NB4 (cell line): ENCODE measurements around the gene MEX3D.

Experiments used
- DNase-seq: peaks from one replicate; pipeline ENCODE4 v3.0.0; 2010; ENCODE audit warnings: low read depth
- H3K4me3 ChIP-seq: one replicate; pipeline ENCODE4 v1.5.1; 2011; ENCODE audit warnings: mild to moderate bottlenecking, low read depth, low read length, moderate library complexity
- MYC ChIP-seq: IDR thresholded peaks from 2 replicates; pipeline ENCODE4 v1.6.1; 2011; ENCODE audit warnings: low read depth, low read length
- POLR2A ChIP-seq: IDR thresholded peaks from 2 replicates; pipeline ENCODE4 v1.6.1; 2011; ENCODE audit warnings: mild to moderate bottlenecking; ENCODE audit not compliant: insufficient read length; ENCODE audit errors: extremely low read depth
- TF ChIP-seq, protein P1 (sequence below): IDR thresholded peaks from one replicate; pipeline ENCODE4 v1.5.1; 2012; ENCODE audit warnings: low read depth, low read length
- TF ChIP-seq, protein P2 (sequence below): IDR thresholded peaks from 2 replicates; pipeline ENCODE4 v1.6.1; 2011; ENCODE audit warnings: low read depth, low read length

Gene MEX3D

DNA sequence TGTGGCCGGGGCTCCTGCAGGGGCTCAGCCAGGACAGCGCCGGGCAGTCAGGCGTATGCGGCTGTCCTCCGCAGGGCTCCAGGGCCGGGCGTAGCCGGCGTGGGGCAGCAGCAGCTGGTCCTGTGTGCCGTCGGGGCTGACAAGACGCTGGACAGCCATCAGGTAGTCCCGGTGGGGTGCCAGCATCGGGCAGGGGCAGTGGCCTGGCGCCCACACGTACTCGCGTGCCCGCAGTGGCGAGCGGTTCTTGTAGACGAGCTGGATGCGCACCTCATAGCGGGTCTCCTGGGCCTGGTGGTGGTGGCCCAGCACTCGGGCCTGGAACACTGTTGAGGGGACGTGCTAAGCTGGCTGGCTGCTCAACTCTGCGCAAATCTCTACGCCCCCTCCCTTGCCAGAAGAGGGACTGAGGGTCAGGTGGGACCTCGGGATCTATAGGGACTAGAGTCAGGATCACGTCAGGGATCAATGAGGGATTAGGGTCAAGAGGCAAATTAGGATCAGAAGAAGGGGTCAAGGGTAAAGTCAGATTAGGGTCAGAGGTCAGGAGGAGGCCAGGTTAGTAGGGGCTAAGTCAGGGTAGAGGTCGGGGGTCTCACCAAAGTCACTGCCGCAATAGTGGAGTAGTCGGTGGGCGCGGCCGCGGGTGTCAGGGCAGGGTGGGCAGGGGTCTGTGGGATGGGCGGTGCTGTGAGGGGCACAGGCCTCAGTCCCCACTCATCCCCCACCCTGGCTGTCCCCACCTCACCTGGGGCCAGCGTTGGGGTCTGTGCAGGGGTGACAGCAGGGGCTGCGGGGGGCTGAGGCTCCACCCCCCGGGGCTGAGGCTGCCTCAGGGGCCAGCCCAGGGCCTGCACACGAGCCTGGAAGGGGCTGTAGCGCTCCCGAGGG is 61.9 kb downstream of the MEX3D start:
- TF ChIP-seq, protein P1, sequence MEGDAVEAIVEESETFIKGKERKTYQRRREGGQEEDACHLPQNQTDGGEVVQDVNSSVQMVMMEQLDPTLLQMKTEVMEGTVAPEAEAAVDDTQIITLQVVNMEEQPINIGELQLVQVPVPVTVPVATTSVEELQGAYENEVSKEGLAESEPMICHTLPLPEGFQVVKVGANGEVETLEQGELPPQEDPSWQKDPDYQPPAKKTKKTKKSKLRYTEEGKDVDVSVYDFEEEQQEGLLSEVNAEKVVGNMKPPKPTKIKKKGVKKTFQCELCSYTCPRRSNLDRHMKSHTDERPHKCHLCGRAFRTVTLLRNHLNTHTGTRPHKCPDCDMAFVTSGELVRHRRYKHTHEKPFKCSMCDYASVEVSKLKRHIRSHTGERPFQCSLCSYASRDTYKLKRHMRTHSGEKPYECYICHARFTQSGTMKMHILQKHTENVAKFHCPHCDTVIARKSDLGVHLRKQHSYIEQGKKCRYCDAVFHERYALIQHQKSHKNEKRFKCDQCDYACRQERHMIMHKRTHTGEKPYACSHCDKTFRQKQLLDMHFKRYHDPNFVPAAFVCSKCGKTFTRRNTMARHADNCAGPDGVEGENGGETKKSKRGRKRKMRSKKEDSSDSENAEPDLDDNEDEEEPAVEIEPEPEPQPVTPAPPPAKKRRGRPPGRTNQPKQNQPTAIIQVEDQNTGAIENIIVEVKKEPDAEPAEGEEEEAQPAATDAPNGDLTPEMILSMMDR, result no peak
- no peak for TF ChIP-seq MYC
- no peak for TF ChIP-seq POLR2A
- TF ChIP-seq, protein P2, sequence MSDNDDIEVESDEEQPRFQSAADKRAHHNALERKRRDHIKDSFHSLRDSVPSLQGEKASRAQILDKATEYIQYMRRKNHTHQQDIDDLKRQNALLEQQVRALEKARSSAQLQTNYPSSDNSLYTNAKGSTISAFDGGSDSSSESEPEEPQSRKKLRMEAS, result no peak
- H3K4me3 ChIP-seq, result no peak overlapping the region

DNA sequence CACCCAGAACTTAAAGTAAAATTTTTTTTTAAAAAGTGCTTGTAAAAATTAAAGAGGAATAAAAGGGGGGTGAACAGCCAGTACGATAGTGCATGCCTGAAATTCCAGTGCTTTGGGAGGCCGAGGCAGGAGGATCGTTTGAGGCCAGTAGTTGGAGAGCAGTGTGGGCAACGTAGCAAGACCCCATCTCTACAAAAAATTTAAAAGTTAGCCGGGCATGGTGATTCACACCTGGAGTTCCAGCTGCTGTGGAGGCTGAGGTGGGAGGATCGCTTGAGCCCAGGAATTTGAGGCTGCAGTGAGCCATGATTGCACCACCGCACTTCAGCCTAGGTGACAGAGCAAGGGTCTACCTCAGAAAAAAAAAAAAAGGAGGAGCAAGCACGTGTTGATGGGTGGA is 63.1 kb downstream of the MEX3D start:
- no peak overlapping the region for H3K4me3 ChIP-seq
- DNase-seq, result no peak
- TF ChIP-seq, protein P1, result no peak
- TF ChIP-seq, protein P2, result no peak
- TF ChIP-seq MYC (no peak), POLR2A (no peak)

More for the DNA sequence above, 61.9 kb downstream of the MEX3D start:
- DNase-seq, result no peak
